HFFc6 (cell line): Measurements from ENCODE around the gene RNU1-2. TPM values are rescaled to one million over a fixed set of nuclear protein-coding genes. Genes with fewer than 3 reads are reported as not detected.
"Not testable (repeated sequence)": the region's sequence is repeated elsewhere in the genome, so short reads cannot be mapped to it uniquely, and the experiment has no call there.

Experiments used
- DNase-seq: peaks from one replicate; pipeline ENCODE4 v3.0.0-alpha.2; 2018
- H3K27ac Mint-ChIP-seq: 2 replicates; pipeline ENCODE4 v1.8.0; 2020; ENCODE audit warnings: mild to moderate bottlenecking, mixed read lengths
- H3K27me3 Mint-ChIP-seq: 2 replicates; pipeline ENCODE4 v1.8.0; 2021; ENCODE audit warnings: mild to moderate bottlenecking, moderate library complexity, mixed read lengths; ENCODE audit not compliant: insufficient read depth
- H3K36me3 Mint-ChIP-seq: 2 replicates; pipeline ENCODE4 v1.8.0; 2021; ENCODE audit warnings: low read depth, mixed read lengths
- H3K4me1 Mint-ChIP-seq: 2 replicates; pipeline ENCODE4 v1.8.0; 2020; ENCODE audit warnings: low read depth, mixed read lengths
- H3K4me3 Mint-ChIP-seq: 2 replicates; pipeline ENCODE4 v1.8.0; 2020; ENCODE audit warnings: mild to moderate bottlenecking, moderate library complexity, mixed read lengths
- H3K9me3 Mint-ChIP-seq: 2 replicates; pipeline ENCODE4 v1.8.0; 2020; ENCODE audit warnings: mild to moderate bottlenecking, mixed read lengths
- CTCF ChIP-seq: fragments of 200-600 bp; sonication (generic); IDR thresholded peaks from 2 replicates; pipeline ENCODE4 v1.5.0; 2021; ENCODE audit warnings: antibody characterized with exemption, mild to moderate bottlenecking
- total RNA-seq, 6 experiments: library from RNA; stranded (reverse); fragmentation: NEBNext Ultra II Directional; extraction: Animal tissue kit (Norgen Biotek cat#: 25700); gene quantifications; 2 replicates in 1 of 6; 3 replicates in 5 of 6; pipeline ENCODE4 v1.2.3, GENCODE V29; 2021

RNU1-2 gene
- total RNA-seq, 6 experiments from 2014 or later, result 1,191 to 2,394 (median 1,819) TPM

GRCh38 chr1:16927711-16928485, 32.1 kb downstream of the RNU1-2 start:
- no peak for TF ChIP-seq CTCF

GRCh38 chr1:16929146-16930041, 33.6 kb downstream of the RNU1-2 start:
- not testable (repeated sequence) for H3K36me3 Mint-ChIP-seq, H3K4me1 Mint-ChIP-seq, DNase-seq, H3K9me3 Mint-ChIP-seq, H3K27ac Mint-ChIP-seq, H3K27me3 Mint-ChIP-seq, H3K4me3 Mint-ChIP-seq

More at GRCh38 chr1:16927711-16928485, 32.1 kb downstream of the RNU1-2 start:
- Mint-ChIP-seq H3K27ac (no peak overlapping the region), H3K4me3 (no peak overlapping the region), H3K36me3 (peaks cover 4% of the 10 kb centered on the region; the same call in 1 of the 2 replicates), H3K9me3 (no peaks in the 10 kb centered on the region), H3K27me3 (no peaks in the 10 kb centered on the region), H3K4me1 (no peaks in the 10 kb centered on the region)
- DNase-seq, result no peak

GRCh38 chr1:16931206-16931934, 35.6 kb downstream of the RNU1-2 start:
- not testable (repeated sequence) for H3K4me3 Mint-ChIP-seq, H3K4me1 Mint-ChIP-seq, H3K27me3 Mint-ChIP-seq, H3K36me3 Mint-ChIP-seq, H3K9me3 Mint-ChIP-seq, DNase-seq, H3K27ac Mint-ChIP-seq

GRCh38 chr1:16933945-16934344, 38.2 kb downstream of the RNU1-2 start:
- DNase-seq, H3K4me1 Mint-ChIP-seq, H3K27ac Mint-ChIP-seq, H3K9me3 Mint-ChIP-seq, H3K36me3 Mint-ChIP-seq, H3K4me3 Mint-ChIP-seq, H3K27me3 Mint-ChIP-seq: not testable (repeated sequence)

GRCh38 chr1:16936580-16936979, 40.8 kb downstream of the RNU1-2 start:
- not testable (repeated sequence) for DNase-seq, H3K36me3 Mint-ChIP-seq, H3K9me3 Mint-ChIP-seq, H3K27ac Mint-ChIP-seq, H3K4me1 Mint-ChIP-seq, H3K27me3 Mint-ChIP-seq, H3K4me3 Mint-ChIP-seq

- no peaks in the 10 kb centered on the region; the same call in 1 of the 2 replicates for H3K27me3 Mint-ChIP-seq
- no peak overlapping the region for H3K27ac Mint-ChIP-seq
- no peaks in the 10 kb centered on the region for H3K4me1 Mint-ChIP-seq
- no peak overlapping the region for H3K4me3 Mint-ChIP-seq
- peaks cover 4% of the 10 kb centered on the region; the same call in 1 of the 2 replicates for H3K36me3 Mint-ChIP-seq
- no peaks in the 10 kb centered on the region for H3K9me3 Mint-ChIP-seq
- no peak for TF ChIP-seq CTCF
- DNase-seq, result no peak
Observed at GRCh38 chr1:16938351-16939321, 42.9 kb downstream of the RNU1-2 start.

GRCh38 chr1:16939386-16940180, 43.8 kb downstream of the RNU1-2 start:
- not testable (repeated sequence) for DNase-seq, H3K27me3 Mint-ChIP-seq, H3K4me3 Mint-ChIP-seq, H3K27ac Mint-ChIP-seq, H3K36me3 Mint-ChIP-seq, H3K9me3 Mint-ChIP-seq, H3K4me1 Mint-ChIP-seq
